Left lung (tissue), 10 donors: ENCODE results near the gene PLEKHA7. TPM values are rescaled to one million over a fixed set of nuclear protein-coding genes. Genes with fewer than 3 reads are reported as not detected.

Experiments
- ATAC-seq: fragments of 200-7000 bp; cut with Tn5 transposase; one replicate; pipeline ENCODE4 v1.9.1; 2020; ENCODE audit warnings: moderate library complexity
- DNase-seq, 4 donors: peaks; one replicate each; pipeline ENCODE4 v3.0.0-alpha.2; 2013 to 2020
- H3K27ac ChIP-seq, 2 donors: fragments of 200-600 bp; sonication (generic) in 1 of 2; one replicate each; pipeline versions ENCODE4 v1.5.0 to v1.8.0; 2020 to 2021
- H3K27me3 ChIP-seq, 2 donors: fragments of 200-600 bp; sonication (generic) in 1 of 2; one replicate each; pipeline versions ENCODE4 v1.5.0 to v1.8.0; 2020 to 2021
- H3K36me3 ChIP-seq, 2 donors: fragments of 200-600 bp; sonication (generic) in 1 of 2; one replicate each; pipeline versions ENCODE4 v1.5.0 to v1.8.0; 2020 to 2021
- H3K4me1 ChIP-seq, 2 donors: fragments of 200-600 bp; one replicate each; pipeline ENCODE4 v1.8.0; 2021
- H3K4me3 ChIP-seq, 2 donors: fragments of 200-600 bp; sonication (generic) in 1 of 2; one replicate each; pipeline versions ENCODE4 v1.5.0 to v1.8.0; 2020 to 2021; ENCODE audit warnings: mild to moderate bottlenecking in 1 of 2
- H3K9me3 ChIP-seq, 2 donors: fragments of 200-600 bp; sonication (generic) in 1 of 2; one replicate each; pipeline versions ENCODE4 v1.5.0 to v1.8.0; 2020 to 2021
- CTCF ChIP-seq, 2 donors: fragments of 200-600 bp; sonication (generic) in 1 of 2; IDR thresholded peaks; one replicate each; pipeline versions ENCODE4 v1.5.0 to v1.8.0; 2021; ENCODE audit warnings: antibody characterized with exemption in 2 of 2
- intact Hi-C, 2 donors: fragments of 100-400 bp; cut with DNase I; formaldehyde crosslinking; loops; one replicate each; pipeline versions ENCODE4 v1.11.2 to v1.14.2; 2022
- polyA plus RNA-seq, 6 donors: library from polyadenylated mRNA; unstranded; fragments of 120-200 nt; gene quantifications; one replicate each; pipeline ENCODE4 v1.2.1, GENCODE V29; 2013; ENCODE audit not compliant: insufficient read length in 6 of 6
- total RNA-seq, 2 donors: library from RNA; stranded (reverse); fragmentation: NEBNext Ultra II Directional; extraction: Animal tissue kit (Norgen Biotek cat#: 25700); gene quantifications; one replicate each; pipeline ENCODE4 v1.2.1, GENCODE V29; 2021
- donor health status: DM: no; HTN: yes; CAD: no.
- donor health status: DM: no; HTN: no; CAD: no.

The PLEKHA7 gene
- total and polyA plus RNA-seq, 8 donors: 24.4 to 33.7 (median 29.6) TPM

GRCh38 chr11:16857186-16857585 lies 157.0 kb downstream of the PLEKHA7 start:
- DNase-seq (no peak), ATAC-seq (no peak)
- H3K4me1 ChIP-seq: no peaks in the 10 kb centered on the region
- H3K9me3 ChIP-seq: no peaks in the 10 kb centered on the region
- H3K27me3 ChIP-seq: no peaks in the 10 kb centered on the region
- no peak for TF ChIP-seq CTCF (IDR thresholded peaks at IDR 0.05)
- peaks cover 0 to 5% of the 10 kb centered on the region in 2 donors for H3K36me3 ChIP-seq
- H3K4me3 ChIP-seq: no peak overlapping the region
- no peak overlapping the region for H3K27ac ChIP-seq
- intact Hi-C loops: no loop called here

- Histone ChIP-seq H3K9me3 (no peaks in the 10 kb centered on the region), H3K27ac (no peak overlapping the region), H3K4me1 (no peaks in the 10 kb centered on the region), H3K4me3 (no peak overlapping the region), H3K27me3 (no peaks in the 10 kb centered on the region), H3K36me3 (peaks cover 0 to 5% of the 10 kb centered on the region in 2 donors)
- ATAC-seq: no peak
- no peak for DNase-seq
- intact Hi-C loops: no loop called here
- TF ChIP-seq CTCF (IDR thresholded peaks at IDR 0.05): no peak
Measured at GRCh38 chr11:16856022-16856471, 158.2 kb downstream of the PLEKHA7 start.

GRCh38 chr11:16854979-16855378 lies 159.2 kb downstream of the PLEKHA7 start:
- H3K4me3 ChIP-seq: no peak overlapping the region
- no peak overlapping the region for H3K27ac ChIP-seq
- H3K27me3 ChIP-seq: no peaks in the 10 kb centered on the region
- DNase-seq (no peak), ATAC-seq (no peak)
- intact Hi-C loops: no loop called here
- no peaks in the 10 kb centered on the region for H3K4me1 ChIP-seq
- no peak for TF ChIP-seq CTCF (IDR thresholded peaks at IDR 0.05)
- peaks cover 0 to 5% of the 10 kb centered on the region in 2 donors for H3K36me3 ChIP-seq
- H3K9me3 ChIP-seq: no peaks in the 10 kb centered on the region

- no peaks in the 10 kb centered on the region for H3K9me3 ChIP-seq
- DNase-seq (no peak), ATAC-seq (no peak)
- H3K4me3 ChIP-seq: no peak overlapping the region
- no peak overlapping the region for H3K27ac ChIP-seq
- H3K4me1 ChIP-seq: no peaks in the 10 kb centered on the region
- intact Hi-C loops: no loop called here
- no peak for TF ChIP-seq CTCF (IDR thresholded peaks at IDR 0.05)
- H3K36me3 ChIP-seq: peaks cover 0 to 5% of the 10 kb centered on the region in 2 donors
- H3K27me3 ChIP-seq: no peaks in the 10 kb centered on the region
Measured at GRCh38 chr11:16853859-16854258, 160.4 kb downstream of the PLEKHA7 start.

- Histone ChIP-seq H3K4me3 (no peak overlapping the region), H3K4me1 (no peaks in the 10 kb centered on the region), H3K36me3 (peaks cover 0 to 5% of the 10 kb centered on the region in 2 donors), H3K27me3 (no peaks in the 10 kb centered on the region), H3K9me3 (no peaks in the 10 kb centered on the region), H3K27ac (no peak overlapping the region)
- intact Hi-C loops: no loop called here
- ATAC-seq (no peak), DNase-seq (no peak)
- no peak for TF ChIP-seq CTCF (IDR thresholded peaks at IDR 0.05)
Measured at GRCh38 chr11:16853266-16853665, 160.9 kb downstream of the PLEKHA7 start.
